HG03571 (cell line): ENCODE measurements around the gene SFTPA2.
"Not testable (repeated sequence)": the region's sequence is repeated elsewhere in the genome, so short reads cannot be mapped to it uniquely, and the experiment has no call there.

Experiments used
- ATAC-seq: cut with Tn5 transposase; IDR thresholded peaks from one replicate; pipeline ENCODE4 v1.9.1; 2021; ENCODE audit not compliant: unreplicated experiment

Gene SFTPA2

GRCh38 chr10:79560160-79560709, at the start of gene SFTPA2:
TSS of gene SFTPA2 (minus strand) at chr10:79560407. CDS start at chr10:79559483, 924 bp downstream.
- no peak for ATAC-seq

GRCh38 chr10:79608505-79609375, 48.5 kb upstream of the SFTPA2 start:
- ATAC-seq = no peak

GRCh38 chr10:79605308-79605707, 45.1 kb upstream of the SFTPA2 start:
- ATAC-seq = no peak

- ATAC-seq = no peak
Observed at GRCh38 chr10:79604294-79604693, 44.1 kb upstream of the SFTPA2 start.

GRCh38 chr10:79602953-79603352, 42.7 kb upstream of the SFTPA2 start:
- ATAC-seq = no peak

- no peak for ATAC-seq
Observed at GRCh38 chr10:79601939-79602338, 41.7 kb upstream of the SFTPA2 start.

- not testable (repeated sequence) for ATAC-seq
Observed at GRCh38 chr10:79599644-79600043, 39.4 kb upstream of the SFTPA2 start.

- no peak for ATAC-seq
Observed at GRCh38 chr10:79595510-79595909, 35.3 kb upstream of the SFTPA2 start.

- ATAC-seq = not testable (repeated sequence)
Observed at GRCh38 chr10:79594565-79594964, 34.4 kb upstream of the SFTPA2 start.

- no peak for ATAC-seq
Observed at GRCh38 chr10:79593377-79593776, 33.2 kb upstream of the SFTPA2 start.

GRCh38 chr10:79588800-79589199, 28.6 kb upstream of the SFTPA2 start:
- no peak for ATAC-seq

- ATAC-seq = no peak
Observed at GRCh38 chr10:79586933-79587332, 26.7 kb upstream of the SFTPA2 start.

- no peak for ATAC-seq
Observed at GRCh38 chr10:79585870-79586527, 25.8 kb upstream of the SFTPA2 start.

GRCh38 chr10:79583488-79584024, 23.3 kb upstream of the SFTPA2 start:
- no peak for ATAC-seq

GRCh38 chr10:79582954-79583353, 22.7 kb upstream of the SFTPA2 start:
- not testable (repeated sequence) for ATAC-seq

- no peak for ATAC-seq
Observed at GRCh38 chr10:79582096-79582495, 21.9 kb upstream of the SFTPA2 start.

GRCh38 chr10:79581044-79581443, 20.8 kb upstream of the SFTPA2 start:
- ATAC-seq = no peak

- no peak for ATAC-seq
Observed at GRCh38 chr10:79579361-79579760, 19.2 kb upstream of the SFTPA2 start.

GRCh38 chr10:79570624-79571023, 10.4 kb upstream of the SFTPA2 start:
- ATAC-seq = not testable (repeated sequence)

- ATAC-seq = no peak
Observed at GRCh38 chr10:79563426-79563825, 3.2 kb upstream of the SFTPA2 start.

GRCh38 chr10:79562135-79562756, 2.0 kb upstream of the SFTPA2 start:
- ATAC-seq = no peak
